CD4-positive, alpha-beta T cell treated with Interferon alpha-2 for 1 hour (primary cell): ENCODE data around the gene CBR4.

Experiments used
- DNase-seq, 2 donors: peaks; one replicate each; pipeline ENCODE4 v3.0.0-alpha.2; 2020 to 2022

Gene CBR4

DNA sequence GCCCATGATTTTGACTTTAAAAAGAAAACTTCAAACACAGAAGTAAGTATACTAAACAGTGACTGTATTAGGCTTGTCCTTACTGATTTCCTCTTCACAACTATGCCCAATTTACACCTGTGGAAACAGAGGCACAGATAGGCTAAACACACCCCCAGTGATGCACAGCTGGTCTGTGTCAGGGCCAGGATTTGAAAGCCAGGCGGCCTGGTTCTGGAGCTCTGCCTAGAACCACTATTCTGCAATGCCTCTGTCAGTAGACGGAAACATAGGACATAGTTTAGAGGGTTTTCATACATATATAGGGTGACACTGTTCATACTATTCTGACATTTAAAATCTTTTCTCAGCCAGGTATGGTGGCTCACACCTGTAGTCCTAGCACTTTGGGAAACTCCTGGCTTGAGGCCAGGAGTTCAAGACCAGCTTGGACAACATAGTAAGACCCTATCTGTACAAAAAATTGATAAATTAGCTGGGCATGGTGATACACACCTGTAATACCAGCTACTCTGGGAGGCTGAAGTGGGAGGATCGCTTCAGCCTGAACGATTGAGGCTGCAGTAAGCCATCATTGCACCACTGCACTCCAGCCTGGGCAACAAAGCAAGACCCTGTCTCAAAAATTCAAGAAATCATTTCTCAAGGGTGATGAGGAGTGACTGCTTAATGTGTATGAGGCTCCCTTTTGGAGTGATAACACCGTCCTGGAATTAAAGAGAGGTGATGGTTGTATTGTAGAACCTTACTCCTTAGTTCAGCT is 23.0 kb upstream of the CBR4 start:
- DNase-seq = no peak

DNA sequence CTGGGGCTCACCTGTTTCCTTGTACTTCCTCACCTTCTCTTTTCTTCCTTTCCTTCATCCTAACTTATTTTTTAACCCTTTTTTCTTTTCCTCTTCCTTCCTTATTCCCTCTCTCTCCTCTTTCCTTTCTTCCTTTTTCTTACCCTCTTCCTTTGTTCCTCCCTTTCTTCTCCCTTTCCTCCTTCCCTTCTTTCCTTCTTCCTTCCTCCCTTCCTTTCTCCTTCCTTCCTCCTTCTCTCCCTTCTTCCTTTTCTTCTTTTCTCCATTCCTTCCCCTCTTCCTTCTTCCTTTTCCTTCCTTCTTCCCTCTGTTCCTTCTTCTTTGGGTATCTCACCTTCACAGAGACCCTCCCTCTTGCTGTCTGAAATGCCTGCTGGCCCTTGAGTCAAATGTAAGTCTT is 22.1 kb upstream of the CBR4 start:
- no peak for DNase-seq

DNA sequence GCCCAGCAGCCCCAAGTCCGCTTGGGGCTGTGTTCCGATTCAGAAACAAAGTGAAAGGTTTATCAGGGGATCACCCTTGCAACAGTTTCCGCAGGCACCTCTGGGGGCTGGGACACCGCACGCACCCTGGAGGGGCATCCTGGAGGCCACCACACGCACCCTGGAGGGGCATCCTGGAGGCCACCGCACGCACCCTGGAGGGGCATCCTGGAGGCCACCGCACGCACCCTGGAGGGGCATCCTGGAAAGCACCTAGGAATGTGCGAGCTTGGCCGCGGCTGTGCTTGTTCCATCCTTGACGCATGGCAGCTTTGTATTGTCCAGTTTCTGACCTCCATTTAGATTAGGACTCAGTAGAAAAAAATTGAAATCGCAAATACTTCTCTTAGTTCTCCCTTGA is 21.3 kb upstream of the CBR4 start:
- no peak for DNase-seq

DNA sequence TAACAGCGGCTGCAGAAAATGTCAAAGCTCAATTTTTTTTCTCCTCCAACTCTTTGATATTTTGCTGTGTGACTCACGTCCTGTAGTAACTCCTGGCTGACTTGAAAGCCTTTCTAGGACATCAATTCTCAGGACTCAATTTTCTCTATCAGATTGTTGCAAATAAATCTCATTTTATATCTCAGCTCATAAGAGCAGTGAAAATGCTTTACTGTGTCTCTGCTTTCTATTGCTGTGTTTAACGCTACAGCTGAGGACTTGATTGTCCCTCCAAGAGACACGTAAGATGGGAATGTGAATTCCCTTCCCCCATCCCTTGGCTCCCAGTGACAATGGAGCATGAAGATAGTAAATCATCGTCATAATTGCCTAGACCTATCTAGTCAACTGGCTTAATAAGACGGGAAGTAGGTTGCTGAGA is 20.5 kb upstream of the CBR4 start:
- no peak for DNase-seq

DNA sequence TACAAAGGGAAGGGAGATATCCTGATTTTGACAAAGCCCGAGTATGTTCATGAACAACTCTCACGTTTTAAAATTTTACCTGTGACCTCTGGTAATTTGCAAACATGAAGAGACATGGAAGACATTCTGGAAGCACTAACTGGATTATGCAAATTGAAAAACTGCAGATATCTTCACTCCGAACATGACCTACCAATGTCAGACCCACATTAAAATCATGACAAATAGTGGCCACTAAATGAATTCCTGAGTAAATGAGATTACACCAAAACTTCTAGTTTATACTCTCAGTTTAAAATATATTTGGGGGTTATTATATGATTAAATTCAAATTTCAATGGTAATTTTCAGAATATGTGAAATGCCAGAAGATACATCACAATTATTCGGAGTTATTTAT is 19.9 kb upstream of the CBR4 start:
- DNase-seq = no peak

DNA sequence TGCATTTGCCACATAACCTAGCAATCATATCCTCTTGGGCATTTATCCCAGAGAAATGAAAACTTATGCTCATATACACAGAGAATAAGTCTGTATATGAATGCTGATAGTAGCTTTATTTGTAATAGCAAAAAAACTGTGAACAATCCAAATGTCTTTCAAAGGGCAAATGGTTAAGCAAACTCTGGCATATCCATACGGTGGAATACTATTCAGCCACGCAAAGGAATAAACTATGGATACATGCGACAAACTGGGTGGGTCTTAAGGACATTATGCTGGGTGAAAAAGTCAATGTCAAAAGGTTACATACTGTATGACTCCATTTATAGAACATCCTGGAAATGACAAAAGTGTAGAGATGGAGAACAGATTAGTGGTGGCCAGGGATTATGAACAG is 17.6 kb upstream of the CBR4 start:
- DNase-seq = no peak

DNA sequence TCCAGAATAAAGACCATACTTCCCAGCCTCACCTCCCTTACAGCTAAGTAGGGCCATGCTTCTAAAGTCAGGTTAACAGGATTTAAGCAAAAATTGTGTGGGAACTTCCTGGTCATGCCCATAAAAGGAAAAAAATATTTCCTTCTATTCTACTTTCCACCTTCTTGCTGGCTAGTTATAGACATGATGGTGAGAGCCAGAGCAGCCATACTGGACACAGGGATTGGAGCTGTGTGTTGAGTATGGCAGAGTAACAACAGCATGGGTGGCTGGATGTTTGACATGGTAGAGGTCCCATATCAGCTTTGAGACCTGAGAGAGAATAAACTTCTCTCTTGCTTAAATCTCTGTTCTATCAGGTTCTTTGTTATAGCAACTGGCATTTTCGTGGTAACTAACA is 15.1 kb upstream of the CBR4 start:
- no peak for DNase-seq

DNA sequence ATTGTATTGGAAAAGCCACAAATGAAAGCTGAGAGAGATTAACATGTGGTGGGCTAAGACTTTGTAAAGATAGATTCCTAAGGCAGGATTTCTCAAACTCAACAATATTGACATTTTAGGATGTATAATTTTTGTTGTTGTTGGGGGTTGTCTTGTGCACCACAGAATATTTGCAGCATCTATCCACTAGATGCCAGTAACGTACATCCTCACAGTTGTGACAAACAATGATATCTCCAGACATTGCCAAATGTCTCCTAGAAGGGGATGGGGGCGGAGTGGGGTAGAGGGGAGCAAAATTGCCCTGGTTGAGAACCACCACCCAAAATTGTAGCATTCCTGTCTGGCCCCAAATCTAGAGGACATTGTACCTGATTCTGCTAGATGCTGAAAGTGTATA is 14.7 kb upstream of the CBR4 start:
- peak in 1 of 2 donors; percentile 12 for DNase-seq

DNA sequence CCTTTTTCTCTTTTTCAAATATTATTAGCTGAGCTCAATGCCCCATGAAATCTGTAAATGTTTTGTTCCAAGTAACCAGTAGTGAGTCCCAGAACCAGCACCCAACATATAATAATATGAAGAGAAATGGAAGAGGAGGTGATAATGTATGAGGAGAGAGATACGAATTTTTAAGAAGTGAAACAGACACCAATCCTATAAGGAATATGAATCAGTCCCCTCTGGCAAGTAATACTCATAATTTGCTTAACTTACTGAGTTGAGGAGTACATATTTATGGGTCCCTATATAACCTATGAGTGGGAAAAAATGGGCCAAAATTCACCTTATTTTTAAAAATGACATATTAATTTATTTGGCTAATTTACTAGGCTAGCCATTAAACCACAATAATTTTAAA is 8.4 kb upstream of the CBR4 start:
- DNase-seq = no peak

DNA sequence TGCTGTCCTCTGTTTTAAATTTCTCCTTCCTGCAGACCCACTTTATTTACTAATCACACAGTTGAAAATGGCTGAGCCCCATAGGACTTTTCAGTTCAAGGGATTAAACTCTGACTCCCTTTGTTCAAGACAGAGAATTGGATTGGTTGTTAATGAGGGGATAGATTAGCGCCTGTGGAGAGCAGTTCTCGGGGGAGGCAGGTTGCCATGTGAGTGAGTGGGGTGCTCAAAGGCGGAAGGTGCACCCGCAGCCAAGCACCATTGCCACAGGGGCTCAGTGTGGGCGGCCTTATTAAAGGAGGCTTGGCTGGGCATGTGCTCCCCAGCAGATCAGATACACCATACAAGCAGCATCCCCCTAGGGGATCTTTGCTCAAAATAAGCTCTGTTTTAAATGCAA is 7.9 kb upstream of the CBR4 start:
- no peak for DNase-seq

DNA sequence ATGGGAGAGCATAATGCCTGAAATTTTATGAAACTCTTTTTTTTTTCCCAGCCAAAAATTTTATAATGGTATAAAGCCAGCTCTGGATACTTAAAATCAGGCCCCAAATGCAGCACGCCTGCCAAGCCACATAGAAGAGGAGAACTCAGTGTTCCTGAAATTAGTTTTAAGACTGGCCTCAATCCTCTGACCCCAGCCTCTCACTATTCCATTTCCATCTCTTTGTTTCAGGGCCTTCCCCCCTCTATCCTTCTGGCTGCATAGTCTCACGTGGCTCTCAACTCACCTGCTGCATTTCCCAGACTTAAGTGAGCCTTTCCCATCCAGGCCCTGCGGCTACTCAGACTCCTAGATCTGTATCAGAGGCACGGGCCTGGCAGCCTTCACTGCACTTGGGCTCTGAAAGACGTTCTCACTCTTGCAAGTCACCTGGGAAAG is 5.2 kb upstream of the CBR4 start:
- no peak for DNase-seq

DNA sequence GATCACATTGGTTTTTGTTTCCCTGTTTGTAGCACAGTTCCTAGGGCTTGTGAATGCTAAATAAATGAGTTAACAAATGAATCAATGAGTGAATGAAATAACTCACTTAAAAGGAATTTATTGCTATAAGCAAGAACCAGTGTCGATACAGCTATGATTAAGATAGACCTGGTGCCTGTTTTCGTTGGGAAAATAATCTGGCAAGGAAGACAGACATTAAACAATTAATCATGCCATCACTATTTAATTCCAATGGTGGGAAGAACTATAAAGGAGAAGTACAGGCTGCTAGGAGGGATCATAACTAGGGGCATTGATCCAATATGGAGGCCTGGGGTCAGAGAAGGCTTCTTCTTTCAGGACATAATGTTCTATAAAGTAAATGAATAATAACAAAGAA is 4.5 kb upstream of the CBR4 start:
- no peak for DNase-seq

DNA sequence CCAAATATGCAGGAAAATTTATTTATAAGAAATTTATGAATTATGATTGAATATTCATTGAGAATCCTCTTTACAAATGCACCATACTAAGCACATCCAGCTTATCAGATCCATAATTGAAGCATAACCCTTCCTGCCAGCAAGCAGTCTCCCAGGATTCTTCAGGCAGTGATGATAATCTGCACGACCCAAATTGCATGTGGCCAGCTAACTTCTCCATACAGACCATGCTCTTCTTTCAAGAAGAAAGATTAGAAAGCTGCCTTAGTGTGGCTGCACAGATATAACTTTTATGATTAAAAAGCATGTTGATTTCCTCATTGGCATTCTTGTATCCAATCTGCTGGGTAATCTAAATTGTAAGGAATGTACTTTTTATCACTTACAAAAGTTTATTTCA is 3.3 kb upstream of the CBR4 start:
- DNase-seq = no peak

DNA sequence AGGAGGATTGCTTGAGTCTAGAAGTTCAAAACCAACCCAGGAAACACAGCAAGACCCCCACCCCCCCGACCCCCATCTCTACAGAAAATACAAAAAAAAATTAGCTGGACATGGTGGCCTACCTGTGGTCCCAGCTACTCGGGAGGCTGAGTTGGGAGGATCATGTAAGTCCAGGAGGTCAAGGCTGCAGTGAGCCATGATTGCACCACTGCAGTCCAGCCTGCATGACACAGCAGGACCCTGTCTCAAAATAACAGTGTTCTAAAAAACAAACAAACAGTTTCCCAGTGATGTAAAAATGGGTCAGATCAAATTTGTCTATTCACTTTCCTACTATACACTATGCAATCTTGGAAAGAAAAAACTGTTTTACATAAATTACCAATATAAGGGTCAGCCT is 2.0 kb upstream of the CBR4 start:
- no peak for DNase-seq

DNA sequence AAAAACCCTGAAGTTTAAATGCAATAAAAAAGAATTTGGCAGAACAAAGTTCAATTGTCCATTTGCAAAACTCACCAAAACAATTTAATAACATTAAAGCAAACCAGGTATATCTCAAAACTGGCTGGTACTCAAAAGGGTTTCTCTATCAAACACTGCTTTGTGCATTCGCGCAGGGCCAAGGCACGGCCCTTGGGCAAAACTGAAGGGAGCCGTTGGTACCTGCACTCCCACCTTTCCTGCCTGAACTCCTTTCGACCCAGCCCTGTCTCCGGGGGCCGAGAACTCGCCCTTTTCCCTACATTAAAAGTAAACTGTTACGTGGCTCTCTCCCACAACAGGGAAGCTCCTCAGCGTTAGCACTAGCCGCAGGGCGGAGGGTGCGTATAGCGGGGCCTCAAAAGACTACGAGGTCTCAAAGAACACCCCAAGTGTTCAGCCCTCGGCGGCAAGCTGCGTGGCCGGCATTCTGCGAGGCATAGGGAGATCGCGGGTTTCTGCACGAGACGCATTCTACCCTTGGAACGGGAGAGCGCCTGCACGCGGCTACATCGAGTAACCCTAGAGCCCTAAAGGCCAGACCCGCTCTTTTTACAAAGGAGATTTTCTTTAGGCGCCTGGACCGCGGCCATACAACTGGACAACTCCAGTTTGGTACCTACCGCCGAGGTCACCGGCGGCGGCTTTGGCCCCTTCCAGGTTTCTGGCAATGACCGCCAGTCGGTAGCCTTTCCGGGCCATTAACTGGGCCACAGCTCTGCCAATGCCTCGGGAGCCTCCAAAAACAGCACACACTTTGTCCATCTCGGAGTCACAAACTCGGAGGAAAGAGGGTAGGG is 550 bp downstream of the CBR4 start:
- peak; percentile 42 to 63 for DNase-seq

DNA sequence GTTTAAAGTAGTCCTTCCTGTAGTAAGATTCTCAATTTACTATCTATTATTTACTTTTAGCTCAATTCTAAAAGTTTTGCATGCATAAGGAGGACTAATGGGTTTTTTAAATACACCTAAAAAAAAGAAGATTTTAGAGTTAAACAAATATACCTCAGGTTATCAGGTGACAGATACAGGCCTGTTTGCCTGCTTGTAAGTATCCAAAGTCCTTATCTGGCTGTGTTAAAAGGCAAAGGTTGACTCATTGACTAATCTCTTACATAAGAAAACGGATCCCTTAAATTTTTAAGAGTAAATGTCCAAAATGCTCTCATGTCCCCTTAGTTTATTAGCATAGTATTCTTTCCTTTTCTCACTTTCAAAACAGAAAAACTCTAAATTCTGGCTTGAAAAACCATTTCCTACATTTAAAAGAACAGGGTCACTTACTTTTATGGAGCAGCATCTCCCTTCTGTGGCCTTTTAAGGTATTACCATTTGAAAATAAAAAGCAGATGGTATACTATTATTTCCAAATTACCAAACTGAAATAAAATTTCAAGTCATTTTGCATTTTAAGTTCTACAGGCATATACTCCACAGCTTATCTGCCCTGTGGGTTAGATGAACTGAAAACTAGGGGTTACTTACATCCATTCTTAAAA is 4.5 kb downstream of the CBR4 start:
- no peak for DNase-seq

DNA sequence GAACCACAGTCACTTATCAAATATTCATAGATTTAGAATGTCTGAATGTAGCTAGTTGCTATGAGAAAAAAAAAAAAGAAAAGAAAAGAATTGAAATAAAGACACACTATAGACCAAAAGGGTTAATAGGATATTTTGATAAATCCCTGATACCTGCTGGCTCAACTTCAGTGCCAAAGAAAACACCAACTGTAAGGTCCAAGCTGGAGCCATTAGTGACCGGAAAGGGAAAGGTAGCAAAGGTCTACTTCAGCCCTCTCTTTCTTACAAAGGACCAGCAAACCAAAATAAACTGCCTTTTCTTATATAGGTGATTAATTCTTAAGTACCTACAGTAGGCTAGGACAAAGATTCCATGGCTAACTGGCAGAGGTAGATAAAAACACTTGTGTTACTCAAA is 9.7 kb downstream of the CBR4 start:
- DNase-seq = no peak

DNA sequence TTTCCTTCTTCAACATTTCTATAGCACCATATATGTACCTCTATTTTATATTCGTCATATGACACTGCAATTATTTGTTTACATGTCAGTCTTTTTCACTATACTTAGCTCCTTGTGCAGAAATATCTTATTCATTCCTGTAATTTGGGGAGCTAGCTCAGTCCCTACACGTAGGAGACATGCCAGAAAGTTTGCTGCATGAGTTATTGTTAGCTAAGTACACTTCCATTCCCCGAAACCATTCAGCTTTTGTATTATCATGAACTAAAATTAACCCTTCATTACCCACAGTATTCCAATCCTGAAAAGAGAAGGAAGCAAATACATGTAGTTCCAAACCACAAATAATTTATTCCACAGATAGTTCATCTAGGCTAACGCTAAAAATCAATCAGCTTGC is 10.2 kb downstream of the CBR4 start:
- no peak for DNase-seq

DNA sequence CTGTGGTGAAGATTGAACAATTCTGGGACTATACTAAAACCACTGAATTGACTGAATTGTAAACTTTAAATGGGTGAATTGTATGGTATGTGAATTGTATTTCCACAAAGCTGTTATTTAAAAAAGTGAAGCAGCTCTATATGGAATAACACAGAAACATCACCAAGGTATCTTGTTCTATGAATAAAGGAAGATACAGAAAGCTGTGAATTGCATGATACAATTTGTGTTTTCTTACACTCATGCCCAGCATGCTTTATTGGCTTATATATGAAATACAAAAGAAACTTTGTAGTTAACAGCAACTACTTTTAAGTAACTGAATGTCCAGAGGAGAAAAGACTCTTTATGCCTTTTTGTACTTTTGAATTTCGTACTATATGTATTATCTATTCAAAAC is 11.5 kb downstream of the CBR4 start:
- DNase-seq = no peak

DNA sequence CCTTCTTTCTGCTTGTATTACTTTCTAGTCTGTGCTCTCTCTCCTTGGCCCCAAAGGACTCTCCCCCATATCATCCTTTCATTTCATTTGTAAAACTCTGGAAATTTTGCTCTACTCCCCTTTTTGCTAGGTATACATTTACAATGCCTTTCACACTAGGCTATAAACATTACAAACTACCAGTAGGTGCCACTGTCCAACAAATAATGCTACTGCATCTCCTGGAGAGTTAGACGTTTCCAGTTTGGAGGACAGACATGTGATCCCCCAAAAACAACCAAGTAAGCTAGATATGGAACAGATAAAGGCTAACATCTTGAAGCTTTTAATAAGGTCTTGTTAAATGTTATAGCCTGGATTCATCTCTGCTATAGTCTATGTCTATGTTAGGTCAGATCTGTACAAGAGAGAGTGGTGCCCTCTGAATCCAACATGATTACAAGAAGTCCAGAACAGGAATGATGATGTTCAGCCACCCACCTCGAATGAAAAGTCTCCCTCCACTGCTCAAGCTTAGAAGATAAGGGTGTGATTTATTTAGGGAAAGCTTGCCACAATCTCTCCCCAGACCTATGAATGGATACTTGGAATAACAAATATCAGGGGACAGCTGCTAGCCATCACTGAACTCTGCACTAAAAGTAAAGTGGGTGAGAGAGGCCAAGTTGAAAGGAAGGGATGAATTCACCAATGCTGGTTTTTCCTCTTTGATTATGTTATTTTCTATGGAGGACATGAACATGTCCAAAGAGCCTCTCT is 14.3 kb downstream of the CBR4 start:
- peak in 1 of 2 donors; percentile 34 for DNase-seq

DNA sequence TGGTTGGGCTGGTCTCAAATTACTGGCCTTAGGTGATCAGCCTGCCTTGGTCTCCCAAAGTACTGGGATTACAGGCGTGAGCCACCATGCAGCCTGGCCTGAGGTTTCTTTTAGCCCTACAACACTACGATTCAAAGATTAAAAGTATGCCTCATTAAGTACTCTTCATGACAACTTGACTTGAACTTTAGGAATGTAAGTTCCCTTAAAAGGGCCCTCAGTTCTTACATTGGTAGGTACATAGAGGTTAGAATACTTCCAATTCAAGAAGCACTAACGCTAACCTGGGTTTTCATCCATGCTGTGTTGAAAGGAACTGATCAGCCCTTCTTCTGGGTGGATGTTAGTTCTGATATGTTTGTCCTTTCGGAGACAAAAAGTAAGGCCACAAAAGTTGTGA is 15.1 kb downstream of the CBR4 start:
- no peak for DNase-seq

DNA sequence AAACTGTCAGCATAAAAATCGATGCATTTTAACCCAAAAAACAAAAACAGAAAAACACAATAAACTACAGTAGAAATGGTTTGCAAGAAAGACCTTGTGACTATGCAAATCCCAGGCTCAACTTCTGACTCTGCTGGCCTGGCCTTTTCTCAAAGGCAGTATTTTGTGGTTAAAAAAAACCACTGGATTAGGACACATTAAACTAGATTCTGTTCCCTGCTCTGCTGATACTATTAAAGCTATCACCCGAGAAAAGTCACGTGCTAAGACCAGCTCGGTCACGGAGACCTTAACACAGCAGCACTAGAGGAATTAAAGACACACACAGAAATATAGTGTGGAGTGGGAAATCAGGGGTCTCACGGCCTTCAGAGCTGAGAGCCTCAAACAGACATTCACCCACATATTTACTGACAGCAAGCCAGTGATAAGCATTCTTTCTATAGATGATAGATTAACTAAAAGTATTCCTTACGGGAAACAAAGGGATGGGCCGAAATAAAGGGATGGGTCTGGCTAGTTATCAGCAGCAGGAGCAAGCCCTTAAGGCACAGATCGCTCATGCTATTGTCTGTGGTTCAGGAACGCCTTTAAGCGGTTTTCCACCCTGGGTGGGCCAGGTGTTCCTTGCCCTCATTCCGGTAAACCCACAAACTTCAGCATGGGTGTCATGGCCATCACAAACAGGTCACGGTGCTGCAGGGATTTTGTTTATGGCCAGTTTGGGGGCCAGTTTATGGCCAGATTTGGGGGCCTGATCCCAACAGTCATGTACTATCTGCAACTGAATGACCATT is 16.1 kb downstream of the CBR4 start:
- DNase-seq = no peak
